Measurements from ENCODE around the gene RMND1.
"Not testable (repeated sequence)": the region's sequence is repeated elsewhere in the genome, so short reads cannot be mapped to it uniquely, and the experiment has no call there.

The RMND1 gene

DNA sequence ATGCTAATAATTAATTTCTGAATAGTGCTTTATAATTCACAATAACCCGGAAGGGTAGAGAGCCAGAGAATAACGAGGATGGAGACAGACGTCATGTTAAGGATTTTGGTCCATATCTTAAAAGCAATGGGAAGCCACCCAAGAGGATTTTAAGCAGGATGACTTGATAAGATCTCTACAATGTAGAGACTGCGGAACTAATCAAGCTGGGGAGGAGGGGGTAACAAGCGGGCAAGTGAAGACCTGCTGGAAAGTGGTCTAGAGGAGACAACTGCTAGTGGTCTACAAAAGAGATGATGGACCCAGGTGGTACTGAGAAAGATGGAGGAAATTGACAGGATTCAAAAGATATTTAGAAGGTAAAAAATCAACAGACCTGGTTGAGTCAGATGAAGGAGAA, 67.8 kb downstream of the RMND1 start:
- no peak for DNase-seq

DNA sequence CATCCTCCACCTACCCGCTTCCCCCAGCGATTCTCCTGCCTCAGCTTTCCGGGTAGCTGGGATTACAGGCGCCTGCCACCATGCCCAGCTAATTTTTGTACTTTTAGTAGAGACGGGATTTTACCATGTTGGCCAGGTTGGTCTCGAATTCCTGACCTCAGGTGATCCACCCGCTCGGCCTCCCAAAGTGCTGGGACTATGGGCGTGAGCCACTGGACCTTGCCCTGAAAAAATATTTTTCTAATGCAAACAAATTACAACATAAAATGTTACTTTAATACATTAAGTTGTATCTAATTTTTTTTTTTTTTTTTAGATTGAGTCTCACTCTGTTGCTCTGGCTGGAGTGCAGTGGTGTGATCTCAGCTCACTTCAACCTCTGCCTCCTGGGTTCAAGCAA, 69.3 kb downstream of the RMND1 start:
- DNase-seq = not testable (repeated sequence)

DNA sequence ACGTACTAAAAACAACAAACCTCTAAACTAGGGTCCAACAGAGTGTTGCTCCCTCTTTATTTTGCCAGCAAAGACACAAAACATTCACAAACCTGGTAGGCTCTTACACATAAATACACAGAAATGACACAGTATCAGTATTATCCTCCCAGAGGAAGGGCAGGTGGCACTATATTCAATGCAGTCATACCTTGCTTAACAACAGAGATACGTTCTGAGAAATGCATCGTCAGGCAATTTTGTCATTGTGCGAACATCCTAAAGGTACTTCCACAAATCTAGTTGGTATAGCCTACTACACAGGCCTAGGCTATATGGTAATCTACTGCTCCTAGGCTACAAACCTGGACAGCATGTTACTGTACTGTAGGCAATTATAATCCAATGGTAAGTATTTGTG, 70.2 kb downstream of the RMND1 start:
- DNase-seq = peak in 1 of 5 donors; percentile 57

DNA sequence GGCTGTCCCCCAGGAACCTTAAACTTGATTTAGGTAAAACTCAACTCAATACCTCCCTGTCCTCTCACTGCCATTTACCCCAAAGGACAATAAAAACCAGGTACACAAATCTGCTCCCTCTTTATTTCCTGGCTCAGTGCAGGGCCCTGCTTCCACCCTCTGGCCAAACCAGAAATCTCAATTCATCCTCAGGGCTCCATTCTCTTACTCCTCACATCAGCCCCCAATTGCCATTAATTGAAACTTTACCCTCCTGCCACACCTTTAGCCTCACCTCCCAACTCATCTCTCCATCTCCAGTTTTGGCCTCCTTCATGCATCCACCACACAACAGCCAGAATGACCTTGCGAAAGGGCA, 71.1 kb downstream of the RMND1 start:
- no peak for DNase-seq

DNA sequence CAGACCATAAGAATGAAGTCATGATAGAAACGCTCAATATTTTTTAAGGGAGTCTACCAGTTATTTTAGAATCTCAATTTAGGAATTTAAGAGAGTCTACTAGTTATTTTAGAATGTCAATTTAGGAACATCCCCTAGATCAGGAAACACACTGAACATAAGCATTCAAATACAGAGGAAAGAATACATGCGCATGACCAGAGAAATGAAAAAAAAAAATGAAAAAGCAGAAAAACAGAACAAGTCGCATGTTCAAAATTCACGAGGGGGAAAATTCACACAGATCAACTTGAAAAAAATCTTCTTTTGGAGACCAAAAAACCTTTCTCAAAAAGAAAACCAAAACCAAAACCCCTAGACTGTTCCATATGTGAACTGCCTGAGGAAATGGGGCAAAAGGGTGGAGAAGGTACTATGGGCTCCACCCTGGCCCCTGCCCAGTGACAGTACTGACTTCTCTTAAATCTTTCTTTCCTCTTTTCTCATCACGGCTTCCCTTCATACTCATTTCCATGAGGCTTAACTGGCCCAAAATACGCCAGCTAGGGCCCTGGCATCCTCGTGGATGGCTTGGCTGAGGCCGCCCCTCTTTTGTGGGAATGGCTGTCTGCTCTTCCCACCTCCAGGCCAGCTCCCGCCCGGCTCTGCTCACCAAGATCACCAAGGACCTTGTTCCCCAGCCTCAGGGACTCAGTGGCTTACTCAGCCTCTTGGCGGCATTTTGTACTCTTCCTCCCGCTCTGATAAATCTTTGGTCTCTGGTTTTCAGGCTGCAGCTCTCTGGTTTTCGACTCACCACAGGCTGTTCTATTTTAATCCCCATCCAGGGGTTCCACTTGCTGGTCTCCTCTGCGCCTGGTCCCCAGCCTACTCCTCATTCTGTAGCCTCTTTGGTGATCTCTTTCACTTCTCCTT, 71.7 kb downstream of the RMND1 start:
- peak in 2 of 5 donors; percentile 18 to 63 for DNase-seq

DNA sequence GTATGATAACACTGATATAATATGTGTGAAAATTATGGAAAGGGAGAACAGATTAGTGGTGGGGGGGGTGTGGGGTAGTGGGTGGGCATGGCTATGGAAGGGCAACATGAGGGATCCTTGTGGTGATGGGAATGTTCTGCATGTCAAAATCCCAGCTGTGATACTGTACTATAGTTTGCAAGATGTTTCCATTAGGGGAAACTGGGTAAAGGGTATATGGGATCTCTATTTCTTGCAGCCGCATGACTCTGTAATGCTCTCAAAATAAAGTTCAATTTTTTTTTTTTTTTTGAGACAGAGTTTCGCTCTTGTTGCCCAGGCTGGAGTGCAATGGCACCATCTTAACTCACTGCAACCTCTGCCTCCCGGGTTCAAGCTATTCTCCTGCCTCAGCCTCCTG, 74.8 kb downstream of the RMND1 start:
- DNase-seq = no peak

DNA sequence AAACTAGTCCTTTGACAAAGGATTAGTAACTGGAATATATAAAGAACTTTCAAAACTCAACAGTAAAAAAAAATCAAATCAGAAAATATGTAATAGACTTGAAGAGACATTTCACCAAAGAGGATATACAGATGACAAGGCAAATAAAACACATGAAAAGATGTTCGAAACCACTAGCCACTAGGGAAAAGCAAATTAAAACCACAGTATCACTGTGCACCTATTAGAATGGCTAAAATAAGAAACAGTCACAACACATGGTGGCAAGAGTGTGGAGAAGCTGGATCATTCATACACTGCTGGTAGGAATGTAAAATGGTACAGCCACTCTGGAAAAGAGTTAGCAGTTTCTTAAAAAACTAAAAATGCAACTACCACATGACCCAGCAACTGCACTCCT, 75.5 kb downstream of the RMND1 start:
- peak in 1 of 5 donors; percentile 28 for DNase-seq

DNA sequence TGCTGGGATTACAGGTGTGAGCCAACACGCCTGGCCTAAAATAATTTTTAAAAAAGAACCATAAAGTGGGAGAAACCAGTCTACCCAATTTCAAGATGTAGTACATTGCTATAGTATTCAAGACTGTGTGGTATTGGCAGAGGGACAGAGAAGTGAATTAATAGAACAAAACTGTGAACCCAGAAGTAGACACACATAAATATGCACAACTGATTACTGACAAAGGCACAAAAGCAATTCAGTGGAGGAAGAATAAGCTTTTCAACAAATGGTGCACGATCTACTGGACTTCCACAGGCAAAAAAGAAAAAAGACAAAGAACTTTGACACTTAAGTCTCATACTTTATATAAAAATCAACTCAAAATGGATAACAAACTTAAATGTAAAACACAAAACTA, 76.1 kb downstream of the RMND1 start:
- no peak for DNase-seq

DNA sequence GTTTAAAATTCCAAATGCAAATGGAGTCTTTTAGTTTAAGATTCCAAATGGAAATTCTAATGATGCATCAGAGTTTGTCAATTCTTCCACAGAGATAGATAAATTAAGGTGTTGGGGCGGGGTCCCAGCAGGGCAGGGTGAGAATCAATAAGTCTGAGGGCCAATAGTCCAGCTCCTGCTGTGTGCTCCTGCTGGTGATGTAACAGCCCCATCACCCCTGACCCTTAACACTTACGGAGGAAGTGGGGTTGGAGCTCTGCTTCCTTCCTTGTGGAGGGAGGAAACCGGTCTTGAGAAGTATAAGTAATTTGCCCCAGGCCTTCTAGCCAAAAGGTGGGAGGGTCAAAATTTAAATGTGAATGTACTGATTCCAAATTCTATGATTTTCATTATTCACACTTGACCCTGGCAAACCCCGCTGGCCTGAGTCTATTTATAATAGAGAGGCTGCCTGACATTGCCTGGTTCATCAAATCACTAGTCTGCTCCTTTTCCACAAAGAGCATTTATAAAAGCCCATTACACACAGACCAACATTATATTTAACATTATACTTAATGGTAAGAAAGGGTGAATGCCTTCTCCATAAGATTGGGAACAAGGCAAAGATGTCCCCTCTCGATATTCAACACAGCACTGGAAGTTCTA, 77.8 kb downstream of the RMND1 start:
- peak in 1 of 5 donors; percentile 64 for DNase-seq

DNA sequence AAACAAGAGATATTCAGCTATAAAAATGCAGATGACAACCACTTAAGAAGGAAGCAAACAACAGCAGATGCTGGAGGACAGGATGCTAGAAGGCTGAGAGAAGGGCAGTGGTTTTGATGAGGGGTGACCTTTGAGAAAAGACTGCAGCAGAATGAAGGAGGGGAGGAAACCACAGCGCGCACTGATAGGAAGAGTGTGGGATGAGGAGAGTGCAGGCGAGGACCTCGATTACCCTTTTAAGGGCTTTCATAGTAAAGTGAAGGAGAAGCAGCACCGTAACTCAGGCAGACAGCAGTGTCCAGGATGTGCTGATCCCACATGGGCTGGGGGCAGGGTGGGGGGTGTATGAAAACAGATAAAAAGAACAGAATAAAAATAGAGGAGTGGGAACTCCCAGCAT, 79.8 kb downstream of the RMND1 start:
- peak in 1 of 5 donors; percentile 44 for DNase-seq

DNA sequence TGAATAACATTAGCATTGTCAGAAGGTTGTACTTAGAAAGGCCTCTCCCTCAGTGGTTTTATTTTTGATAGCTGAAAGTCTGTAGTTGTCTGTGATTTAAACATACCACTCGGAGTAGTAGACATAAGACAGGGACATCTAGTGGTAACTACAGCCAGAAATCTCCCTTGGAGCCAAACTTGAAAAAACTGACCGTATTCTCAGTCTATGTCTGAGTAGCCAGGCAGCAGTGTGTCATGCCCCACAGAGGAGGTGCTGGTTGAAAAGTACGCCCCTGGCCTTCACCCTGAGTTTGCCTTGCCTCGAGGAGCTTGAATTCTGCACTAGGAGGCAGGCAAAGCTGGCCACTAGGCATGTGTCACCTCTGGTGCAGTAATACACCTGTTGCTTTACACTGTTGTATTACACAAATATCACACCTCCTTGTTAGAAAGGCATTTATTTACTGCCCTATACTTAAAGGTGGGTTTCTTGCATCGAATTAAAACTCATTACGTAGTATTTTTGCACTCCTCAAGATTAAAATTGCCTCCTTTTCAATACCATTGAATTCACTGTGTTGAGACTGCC, 81.3 kb downstream of the RMND1 start:
- DNase-seq = no peak

DNA sequence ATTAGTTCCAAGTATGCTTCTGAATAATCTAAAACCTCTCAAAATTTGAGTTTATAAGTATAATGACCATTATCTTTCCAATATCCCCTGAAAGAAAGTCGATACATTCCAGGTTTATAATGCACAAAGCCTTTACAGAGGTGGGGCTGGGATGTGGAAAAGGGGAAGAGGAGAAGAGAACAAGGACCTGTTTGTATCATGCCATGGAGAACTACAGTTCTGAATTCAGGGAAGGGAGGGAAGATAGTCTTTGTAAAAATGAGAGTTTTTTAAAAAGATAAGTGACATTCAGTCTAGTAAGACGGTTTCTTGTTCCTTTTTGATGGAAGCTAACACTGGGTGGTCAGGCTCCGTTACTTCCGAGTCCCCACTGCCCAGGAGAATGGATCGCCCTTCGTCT, 86.7 kb downstream of the RMND1 start:
- DNase-seq = no peak

DNA sequence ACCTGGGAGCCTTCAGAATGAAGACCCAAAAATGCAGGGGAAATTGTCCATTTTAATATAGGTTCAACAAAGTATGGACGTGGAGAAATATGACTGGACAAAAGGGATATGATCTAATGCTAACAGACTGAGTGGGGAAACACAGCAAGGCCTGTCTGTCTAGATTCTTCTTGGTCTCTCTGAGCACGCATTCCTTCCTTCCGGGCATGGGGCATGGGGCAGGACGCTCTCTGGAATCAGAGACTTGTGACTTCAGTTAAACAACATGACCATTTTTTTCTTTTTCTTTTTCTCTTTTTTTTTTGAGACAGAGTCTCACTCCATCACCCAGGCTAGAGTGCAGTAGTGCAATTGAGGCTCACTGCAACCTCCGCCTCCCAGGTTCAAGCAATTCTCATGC, 92.4 kb downstream of the RMND1 start:
- DNase-seq = no peak

DNA sequence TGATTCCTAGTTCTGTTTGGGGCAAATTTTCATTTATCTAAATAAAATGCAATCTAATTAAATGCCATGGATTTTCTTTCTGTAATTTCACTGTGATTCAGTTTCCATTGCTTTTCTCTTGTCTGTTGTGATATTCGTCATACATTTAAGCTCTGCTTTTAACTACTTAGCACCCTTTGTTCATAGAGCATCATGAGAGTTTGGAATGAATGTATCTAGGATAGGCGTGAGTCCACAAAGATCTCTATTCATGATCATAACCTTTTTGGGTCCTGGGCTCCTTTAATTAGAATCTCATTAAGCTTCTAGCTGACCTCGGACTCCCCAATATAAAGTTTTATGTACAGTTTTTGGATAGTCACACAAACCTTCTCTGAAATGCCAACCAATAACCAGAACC, 93.5 kb downstream of the RMND1 start:
- DNase-seq = no peak

DNA sequence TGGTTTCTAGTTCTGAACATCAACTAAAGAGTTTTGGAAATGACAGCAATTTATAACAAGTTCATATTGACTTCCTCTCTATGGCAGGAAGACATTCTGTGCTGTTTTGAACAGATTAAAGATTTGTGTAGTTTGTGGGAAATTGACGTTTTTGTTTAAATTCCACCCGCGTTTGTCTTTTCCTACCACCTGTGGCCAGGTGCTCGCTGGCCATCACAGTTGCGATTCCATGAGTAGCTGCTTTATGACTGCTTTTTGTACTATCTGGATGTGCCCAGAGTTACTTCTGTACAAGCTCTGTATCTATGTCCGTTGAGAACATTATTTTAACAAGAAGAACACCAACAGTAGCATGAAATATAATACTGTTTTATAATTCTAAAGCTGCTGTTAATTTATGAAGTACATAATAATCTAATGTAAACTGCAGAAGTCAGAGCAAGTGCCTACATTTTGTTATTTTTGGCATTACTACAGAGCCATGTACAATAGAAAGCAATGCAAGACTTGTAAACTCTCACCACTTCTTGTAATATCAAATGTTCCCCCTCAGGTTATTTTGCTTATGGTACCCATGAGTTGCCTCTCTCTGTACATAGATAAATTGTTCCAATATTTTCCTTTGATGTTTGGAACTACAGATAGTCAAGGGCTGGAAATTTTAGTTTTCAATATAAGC, 94.0 kb downstream of the RMND1 start:
- DNase-seq = no peak

DNA sequence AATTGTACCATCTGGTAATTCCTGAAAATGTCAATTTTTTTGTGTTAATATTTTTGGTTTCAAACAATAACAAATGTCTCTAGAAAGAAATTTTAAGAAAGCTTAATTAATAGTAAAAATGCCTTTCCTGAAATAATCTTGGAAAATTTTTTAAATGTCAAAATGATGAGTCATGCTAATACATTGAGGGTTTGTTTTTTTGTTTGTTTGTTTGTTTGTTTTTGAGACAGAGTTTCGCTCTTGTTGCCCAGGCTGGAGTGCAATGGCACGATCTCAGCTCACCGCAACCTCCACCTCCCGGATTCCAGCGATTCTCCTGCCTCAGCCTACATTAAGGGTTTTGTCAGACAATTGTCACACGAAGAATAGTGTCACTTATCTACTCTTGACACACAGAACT, 94.9 kb downstream of the RMND1 start:
- DNase-seq = not testable (repeated sequence)
